NT2/D1 (cell line): ENCODE results near the gene LOXL1.

Experiments used
- SUZ12 ChIP-seq: IDR thresholded peaks from 2 replicates; pipeline ENCODE4 v1.6.1; 2011; ENCODE audit not compliant: insufficient read length, insufficient read depth; ENCODE audit errors: extremely low read depth
- YY1 ChIP-seq: IDR thresholded peaks from 2 replicates; pipeline ENCODE4 v1.6.1; 2011; ENCODE audit not compliant: insufficient read length, insufficient read depth
- ZNF274 ChIP-seq: IDR thresholded peaks from 2 replicates; pipeline ENCODE4 v1.6.1; 2011; ENCODE audit warnings: mild to moderate bottlenecking, low read depth, low read length

DNA sequence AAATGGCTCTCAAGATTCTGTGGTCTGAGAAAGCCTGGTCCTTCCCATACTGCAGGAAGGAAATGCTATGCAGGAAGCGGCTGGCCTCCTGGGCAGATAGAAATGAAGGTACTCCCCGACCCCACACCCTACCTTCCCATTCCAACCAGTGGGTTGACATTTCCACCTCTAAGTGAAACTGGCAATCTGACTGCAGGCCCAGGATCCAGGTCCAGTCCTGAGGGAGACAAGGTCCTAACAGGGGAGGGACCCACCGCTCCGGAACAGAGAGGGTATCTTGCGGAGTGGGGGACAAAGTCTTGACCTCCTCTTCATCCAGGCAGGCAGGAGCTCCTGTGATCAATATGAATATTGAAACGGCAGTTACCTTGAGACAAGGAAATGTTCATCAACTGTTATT lies 6.6 kb upstream of the LOXL1 start:
- TF ChIP-seq ZNF274 (no peak), SUZ12 (no peak), YY1 (no peak)
